Stimulated activated CD4-positive, alpha-beta T cell treated with anti-CD3 and anti-CD28 coated beads, Interleukin-1b, Interleukin-23, amount 100 ng/mL, for 1 hour (primary cell): ENCODE data around the gene FAM219B.
"Not testable (repeated sequence)": the region's sequence is repeated elsewhere in the genome, so short reads cannot be mapped to it uniquely, and the experiment has no call there.

ENCODE experiments used
- DNase-seq, 2 donors: peaks; one replicate each; pipeline ENCODE4 v3.0.0-alpha.2; 2020; ENCODE audit warnings: low read depth in 2 of 2

FAM219B gene

GRCh38 chr15:74903676-74904075 lies 3.0 kb downstream of the FAM219B start:
- DNase-seq, result no peak

DNA sequence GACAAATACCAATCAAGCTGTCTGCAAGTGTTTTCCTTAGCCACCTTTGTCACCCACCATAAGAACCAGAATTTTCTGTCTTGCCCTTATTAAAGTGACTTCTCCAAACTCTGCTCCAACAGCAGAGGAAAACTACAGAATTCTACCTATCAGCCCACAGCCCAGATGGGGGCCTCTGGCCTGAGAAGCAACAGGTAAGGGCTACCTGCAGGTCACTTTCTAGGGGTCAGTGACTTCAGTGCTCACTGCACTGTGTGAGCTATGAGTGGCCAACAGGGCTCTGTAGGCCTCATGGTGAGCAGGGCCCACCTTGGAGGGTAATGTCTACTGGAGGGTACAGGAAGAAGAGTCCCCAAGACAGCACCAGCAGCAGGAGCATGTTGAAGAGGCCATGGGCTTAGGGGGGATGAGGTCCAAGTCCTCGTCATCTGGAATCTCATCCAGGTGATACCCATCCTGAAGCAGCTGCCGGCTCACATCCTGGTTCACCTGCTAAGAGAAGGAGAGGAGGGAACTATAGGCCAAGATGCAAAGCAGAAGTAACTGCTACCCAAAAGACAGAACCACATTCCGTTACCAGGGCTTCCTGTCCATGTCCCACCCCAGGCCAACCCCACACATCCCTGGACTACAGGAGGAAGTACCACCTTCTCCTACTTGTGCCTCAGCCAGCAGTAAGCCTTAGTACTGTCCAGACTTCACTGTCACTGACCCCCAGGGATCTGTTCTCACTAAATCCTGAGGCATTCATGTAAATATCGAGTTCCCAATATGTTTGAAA lies 4.2 kb downstream of the FAM219B start:
- DNase-seq, result no peak

DNA sequence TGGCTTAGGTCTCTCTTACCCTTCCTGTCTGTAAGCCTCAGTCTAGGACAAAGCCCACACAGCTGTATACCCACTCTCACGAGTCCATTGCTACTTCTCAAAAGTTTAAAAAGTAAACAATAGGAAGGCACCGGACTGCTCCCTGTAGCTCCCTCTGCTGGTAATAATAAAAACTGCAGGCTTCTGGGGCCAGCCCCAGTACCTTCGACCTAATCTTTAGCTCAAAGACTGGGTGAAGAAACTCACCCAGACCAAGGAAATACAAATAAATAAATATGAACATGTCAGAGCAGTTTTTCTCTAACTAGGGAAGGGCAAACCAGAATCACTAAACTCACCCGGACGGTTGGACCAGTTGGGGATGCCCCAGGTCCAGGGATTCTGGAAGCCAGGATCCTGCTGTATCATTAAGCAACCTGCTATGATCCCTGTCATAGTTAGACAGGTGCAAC lies 5.0 kb downstream of the FAM219B start:
- peak; percentile 36 to 41 for DNase-seq

- DNase-seq, result no peak
These were observed 9.3 kb downstream of the FAM219B start for GRCh38 chr15:74897300-74897701.

- no peak for DNase-seq
These were observed 10.3 kb downstream of the FAM219B start for GRCh38 chr15:74896316-74896715.

GRCh38 chr15:74895830-74896229 lies 10.8 kb downstream of the FAM219B start:
- DNase-seq, result no peak

- not testable (repeated sequence) for DNase-seq
These were observed 12.3 kb downstream of the FAM219B start for GRCh38 chr15:74894383-74894782.

- no peak for DNase-seq
These were observed 13.0 kb downstream of the FAM219B start for GRCh38 chr15:74893627-74894026.

DNA sequence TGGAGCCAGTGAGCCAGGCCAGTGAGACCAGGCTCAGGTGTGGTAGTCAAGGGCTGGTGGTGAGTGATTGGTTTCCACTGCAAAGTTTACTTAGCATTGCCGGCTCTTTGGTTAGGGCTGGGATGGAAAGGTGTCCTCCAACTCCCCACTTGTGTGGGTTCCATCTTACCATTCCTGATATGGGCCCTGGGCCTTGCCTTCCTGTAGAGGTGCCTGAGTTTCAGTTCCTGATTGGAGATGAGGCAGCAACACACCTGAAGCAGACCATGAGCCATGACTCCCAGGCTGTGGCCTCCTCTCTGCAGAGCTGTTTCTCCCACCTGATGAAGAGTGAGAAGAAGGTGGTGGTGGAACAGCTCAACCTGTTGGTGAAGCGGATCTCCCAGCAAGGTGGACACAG lies 13.7 kb downstream of the FAM219B start:
- no peak for DNase-seq

- no peak for DNase-seq
These were observed 14.3 kb downstream of the FAM219B start for GRCh38 chr15:74892313-74892712.

DNA sequence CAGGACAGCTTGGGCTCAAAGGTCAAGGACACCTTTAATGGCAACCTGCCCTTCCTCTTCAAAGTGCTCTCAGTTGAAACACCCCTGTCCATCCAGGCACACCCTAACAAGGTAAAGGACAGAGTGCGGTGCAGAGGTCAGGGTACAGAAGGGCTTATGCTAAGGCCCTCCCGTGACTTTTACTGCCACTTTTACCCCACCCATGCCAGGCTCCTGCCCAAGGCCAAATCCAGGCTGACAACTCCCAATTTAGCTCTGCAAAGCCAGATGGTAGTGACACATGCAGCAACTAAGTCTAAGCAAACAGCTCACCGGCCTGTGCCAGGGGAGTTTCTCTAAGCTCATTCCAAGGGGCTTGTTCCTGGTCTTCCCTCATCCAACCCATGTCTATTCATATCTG lies 15.2 kb downstream of the FAM219B start:
- no peak for DNase-seq

DNA sequence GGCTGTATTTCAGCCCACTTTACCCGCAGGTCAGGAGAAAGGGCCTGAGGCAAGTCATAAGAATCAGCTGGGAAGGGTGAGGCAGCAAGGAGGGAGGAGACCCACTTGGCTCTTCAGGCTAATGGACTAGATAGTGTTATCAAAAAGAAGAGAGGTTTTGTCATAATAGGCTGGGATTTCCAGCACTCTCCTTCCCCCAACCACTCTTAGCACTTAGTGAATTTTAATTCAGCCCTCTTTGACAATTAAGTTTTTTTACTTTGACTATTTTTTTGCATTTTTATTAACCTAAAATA lies 16.0 kb downstream of the FAM219B start:
- no peak for DNase-seq

GRCh38 chr15:74889883-74890664 lies 16.6 kb downstream of the FAM219B start, which contains the start of gene MPI:
Gene MPI, plus strand, starts transcription at chr15:74890042. Its CDS starts 32 bp downstream, at chr15:74890074.
- DNase-seq, result peak; percentile 47 to 75

DNA sequence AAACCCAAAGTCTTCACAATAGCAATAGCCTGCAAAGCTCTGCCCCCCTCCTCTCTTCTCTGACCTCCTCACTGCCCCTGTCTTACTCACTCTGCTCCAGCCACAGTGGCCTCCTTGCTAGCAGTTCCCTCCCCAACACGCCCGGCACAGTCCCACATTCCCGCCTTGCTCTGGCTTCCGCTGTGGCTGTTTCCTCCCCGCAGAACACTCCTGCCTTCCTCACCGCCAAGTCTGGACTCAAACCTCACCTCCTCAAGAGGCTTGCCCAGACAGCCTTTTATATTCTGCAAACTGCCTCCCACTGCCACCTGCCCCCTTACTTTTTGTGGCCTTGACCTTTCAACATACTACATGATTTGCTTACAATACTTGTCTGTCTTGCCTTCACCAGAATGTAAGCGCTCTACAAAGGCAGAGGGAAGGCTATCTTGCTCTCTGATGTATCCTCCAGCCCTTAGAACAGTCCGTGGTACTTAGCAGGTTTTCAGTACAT lies 17.2 kb downstream of the FAM219B start:
- DNase-seq, result no peak

DNA sequence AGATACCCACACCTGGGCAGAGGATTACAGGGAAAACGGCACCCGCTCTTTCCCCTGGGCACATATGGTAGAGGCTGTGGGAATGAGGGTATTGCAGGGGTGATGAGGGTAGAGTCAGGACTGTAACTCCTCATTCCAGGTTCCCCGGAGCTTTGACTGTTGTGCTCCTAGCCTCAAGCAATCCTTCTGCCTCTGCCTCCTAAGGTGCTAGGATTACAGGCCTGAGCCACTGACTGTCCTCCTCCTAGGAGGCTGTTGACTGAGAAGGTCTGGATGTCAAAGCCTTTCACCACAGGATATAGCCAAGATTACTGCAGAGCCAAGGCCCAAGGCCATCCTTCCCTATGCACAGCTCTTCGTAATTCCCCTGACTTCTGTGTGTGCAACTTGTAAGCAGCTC lies 17.9 kb downstream of the FAM219B start:
- no peak for DNase-seq

DNA sequence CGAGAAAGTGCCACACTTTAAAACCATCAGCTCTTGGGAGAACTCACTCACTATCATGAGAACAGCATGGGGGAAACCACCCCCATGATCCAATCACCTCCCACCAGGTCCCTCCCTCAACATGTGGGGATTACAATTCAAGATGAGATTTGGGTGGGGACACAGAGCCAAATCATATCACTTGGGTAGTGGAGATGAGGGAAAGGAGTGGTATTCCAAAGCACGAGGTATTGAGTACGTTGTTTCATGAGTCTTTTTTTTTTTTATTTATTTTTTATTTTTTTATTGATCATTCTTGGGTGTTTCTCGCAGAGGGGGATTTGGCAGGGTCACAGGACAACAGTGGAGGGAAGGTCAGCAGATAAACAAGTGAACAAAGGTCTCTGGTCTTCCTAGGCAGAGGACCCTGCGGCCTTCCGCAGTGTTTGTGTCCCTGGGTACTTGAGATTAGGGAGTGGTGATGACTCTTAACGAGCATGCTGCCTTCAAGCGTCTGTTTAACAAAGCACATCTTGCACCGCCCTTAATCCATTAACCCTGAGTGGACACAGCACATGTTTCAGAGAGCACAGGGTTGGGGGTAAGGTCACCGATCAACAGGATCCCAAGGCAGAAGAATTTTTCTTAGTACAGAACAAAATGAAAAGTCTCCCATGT lies 19.0 kb downstream of the FAM219B start:
- DNase-seq, result not testable (repeated sequence)

GRCh38 chr15:74885461-74885860 lies 21.2 kb downstream of the FAM219B start:
- DNase-seq, result no peak

DNA sequence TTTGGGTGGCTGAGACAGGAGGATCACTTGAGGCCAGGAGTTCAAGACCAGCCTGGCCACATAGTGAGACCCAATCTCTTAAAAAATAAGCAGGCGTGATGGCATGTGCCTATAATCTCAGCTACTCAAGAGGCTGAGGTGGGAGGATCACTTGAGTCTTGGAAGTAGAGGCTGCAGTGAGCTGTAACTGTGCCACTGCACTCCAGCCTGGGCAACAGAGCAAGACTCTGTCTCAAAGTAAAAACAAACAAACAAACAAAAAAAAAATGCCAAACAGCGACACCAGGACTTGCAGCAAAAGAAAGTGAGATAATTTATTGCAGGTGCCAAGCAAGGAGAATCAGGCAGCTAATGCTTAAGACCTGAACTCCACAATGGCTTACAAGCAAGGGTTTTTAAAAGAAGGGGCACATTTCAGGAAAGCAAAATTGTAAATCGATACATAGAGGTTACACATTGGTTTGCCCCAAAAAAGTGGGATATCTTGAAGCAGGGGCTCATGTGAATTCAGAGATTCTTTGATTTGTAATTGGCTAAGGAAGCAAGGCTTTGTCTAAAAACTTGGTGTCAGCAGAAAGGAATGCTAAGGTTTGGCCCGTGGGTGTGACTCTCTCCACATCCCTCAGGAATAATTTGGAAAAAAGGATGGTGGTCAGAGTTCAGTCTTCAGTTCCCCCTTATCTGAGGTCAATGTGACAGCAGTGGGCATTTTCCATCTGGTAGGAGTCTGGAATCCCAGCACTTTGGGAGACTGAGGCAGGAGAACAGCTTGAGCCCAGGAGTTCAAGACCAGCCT lies 22.0 kb downstream of the FAM219B start:
- no peak for DNase-seq

GRCh38 chr15:74882528-74882927 lies 24.1 kb downstream of the FAM219B start:
- no peak for DNase-seq

DNA sequence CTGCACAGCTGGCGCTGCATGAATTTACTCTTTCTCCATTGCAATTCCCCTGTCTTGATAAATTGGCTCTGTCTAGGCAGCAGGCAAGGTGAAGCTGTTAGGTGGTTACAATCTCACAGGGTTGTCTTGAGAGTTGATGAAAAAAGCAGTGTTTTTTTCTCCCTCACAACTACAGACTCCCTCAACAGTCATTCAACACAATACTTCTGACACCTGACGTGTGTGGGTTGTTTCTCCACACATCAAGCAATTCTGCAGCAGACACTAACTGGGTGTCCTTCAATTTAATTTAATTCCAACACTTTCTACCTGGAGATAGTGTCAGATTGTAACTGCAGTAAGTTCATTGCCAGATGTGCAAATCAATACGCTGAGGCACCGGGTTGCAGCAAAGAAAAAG lies 28.4 kb downstream of the FAM219B start:
- DNase-seq, result no peak

- no peak for DNase-seq
These were observed 32.8 kb downstream of the FAM219B start for GRCh38 chr15:74873756-74874424.
